Left ventricle myocardium inferior (tissue), 1 donor: ENCODE data around the gene TERB1. TPM values are rescaled to one million over a fixed set of nuclear protein-coding genes. Genes with fewer than 3 reads are reported as not detected.
A peak's percentile ranks its signal among the peaks of the same experiment; 100 is the strongest.

Experiments used
- DNase-seq: peaks from one replicate; pipeline ENCODE4 v3.0.0-alpha.2; 2020
- H3K27ac ChIP-seq: fragments of 200-600 bp; replicated peaks from 2 replicates; pipeline ENCODE4 v1.8.0; 2021
- H3K27me3 ChIP-seq: fragments of 200-600 bp; 2 replicates; pipeline ENCODE4 v1.8.0; 2021; ENCODE audit warnings: low read depth
- H3K36me3 ChIP-seq: fragments of 200-600 bp; 2 replicates; pipeline ENCODE4 v1.8.0; 2021
- H3K4me1 ChIP-seq: fragments of 200-600 bp; 2 replicates; pipeline ENCODE4 v1.8.0; 2021
- H3K4me3 ChIP-seq: fragments of 200-600 bp; 2 replicates; pipeline ENCODE4 v1.8.0; 2021; ENCODE audit warnings: mild to moderate bottlenecking, moderate library complexity
- H3K9me3 ChIP-seq: fragments of 200-600 bp; replicated peaks from 2 replicates; pipeline ENCODE4 v1.8.0; 2021
- intact Hi-C: fragments of 100-400 bp; cut with micrococcal nuclease; formaldehyde crosslinking; loops from one replicate; pipeline ENCODE4 v1.11.0; 2022
- total RNA-seq: library from RNA; stranded (reverse); fragmentation: NEBNext Ultra II Directional; extraction: Animal tissue kit (Norgen Biotek cat#: 25700); gene quantifications from one replicate; pipeline ENCODE4 v1.2.1, GENCODE V29; 2021
- TF ChIP-seq, protein P1 (sequence below): fragments of 200-600 bp; IDR thresholded peaks from 2 replicates; pipeline ENCODE4 v1.8.0; 2021; ENCODE audit warnings: antibody characterized with exemption, mild to moderate bottlenecking, borderline replicate concordance
- donor health status: DM: no; HTN: yes; CAD: no; lungs with severe emphysema.

Gene TERB1
- total RNA-seq, 1 donor from 2014 or later: not detected

DNA sequence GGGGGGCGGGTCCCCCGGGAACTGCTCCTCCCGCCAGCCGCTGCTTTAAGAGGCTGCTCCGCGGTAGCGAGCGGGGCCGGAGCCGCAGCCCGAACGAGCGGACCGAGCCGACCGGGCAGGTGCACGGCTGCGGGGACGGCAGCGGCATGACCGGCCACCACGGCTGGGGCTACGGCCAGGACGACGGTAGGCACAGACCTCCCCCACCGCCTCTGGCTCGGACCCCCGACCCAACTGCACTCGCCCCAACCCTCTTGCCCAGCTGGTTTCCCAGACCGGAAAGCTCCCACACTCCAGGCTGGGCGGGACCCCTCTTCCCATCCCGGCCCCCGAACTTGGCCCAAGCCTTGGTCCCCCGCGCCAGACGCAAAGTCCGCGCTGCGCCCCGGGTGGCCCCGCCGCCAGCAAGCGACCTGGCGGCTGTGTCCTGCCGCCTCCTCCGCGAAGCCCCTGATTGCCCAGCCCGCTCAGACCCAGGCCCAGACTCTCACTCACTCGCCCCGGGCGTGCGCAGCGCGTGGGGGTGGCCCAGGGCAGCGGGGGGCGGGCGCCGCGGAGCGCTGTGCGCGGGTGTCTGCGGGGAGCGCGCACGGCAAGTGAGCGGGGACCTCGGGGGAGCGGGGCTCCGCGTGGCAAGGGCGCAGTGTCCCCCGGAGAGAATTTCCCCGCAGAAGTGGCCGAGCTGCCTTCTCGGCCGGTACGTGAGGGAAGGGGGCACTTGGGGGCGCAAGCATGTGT, 43.1 kb upstream of the TERB1 start, which contains the start of gene CA7:
Gene CA7 (plus strand): TSS at position 73 of the 738 bp plus-strand sequence. CDS start 74 bp downstream, at position 147.
- H3K4me3 ChIP-seq: peak within 1 kb of the TSS; percentile 67
- TF ChIP-seq, protein P1, sequence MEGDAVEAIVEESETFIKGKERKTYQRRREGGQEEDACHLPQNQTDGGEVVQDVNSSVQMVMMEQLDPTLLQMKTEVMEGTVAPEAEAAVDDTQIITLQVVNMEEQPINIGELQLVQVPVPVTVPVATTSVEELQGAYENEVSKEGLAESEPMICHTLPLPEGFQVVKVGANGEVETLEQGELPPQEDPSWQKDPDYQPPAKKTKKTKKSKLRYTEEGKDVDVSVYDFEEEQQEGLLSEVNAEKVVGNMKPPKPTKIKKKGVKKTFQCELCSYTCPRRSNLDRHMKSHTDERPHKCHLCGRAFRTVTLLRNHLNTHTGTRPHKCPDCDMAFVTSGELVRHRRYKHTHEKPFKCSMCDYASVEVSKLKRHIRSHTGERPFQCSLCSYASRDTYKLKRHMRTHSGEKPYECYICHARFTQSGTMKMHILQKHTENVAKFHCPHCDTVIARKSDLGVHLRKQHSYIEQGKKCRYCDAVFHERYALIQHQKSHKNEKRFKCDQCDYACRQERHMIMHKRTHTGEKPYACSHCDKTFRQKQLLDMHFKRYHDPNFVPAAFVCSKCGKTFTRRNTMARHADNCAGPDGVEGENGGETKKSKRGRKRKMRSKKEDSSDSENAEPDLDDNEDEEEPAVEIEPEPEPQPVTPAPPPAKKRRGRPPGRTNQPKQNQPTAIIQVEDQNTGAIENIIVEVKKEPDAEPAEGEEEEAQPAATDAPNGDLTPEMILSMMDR: no peak
- H3K36me3 ChIP-seq: no peaks in the 10 kb centered on the region
- peaks cover 62% of the 10 kb centered on the region for H3K27me3 ChIP-seq
- H3K4me1 ChIP-seq: peaks cover 19% of the 10 kb centered on the region
- no peak within 1 kb of the TSS for H3K27ac ChIP-seq
- DNase-seq: no peak
- intact Hi-C loops: no loop called here
- no peaks in the 10 kb centered on the region for H3K9me3 ChIP-seq

DNA sequence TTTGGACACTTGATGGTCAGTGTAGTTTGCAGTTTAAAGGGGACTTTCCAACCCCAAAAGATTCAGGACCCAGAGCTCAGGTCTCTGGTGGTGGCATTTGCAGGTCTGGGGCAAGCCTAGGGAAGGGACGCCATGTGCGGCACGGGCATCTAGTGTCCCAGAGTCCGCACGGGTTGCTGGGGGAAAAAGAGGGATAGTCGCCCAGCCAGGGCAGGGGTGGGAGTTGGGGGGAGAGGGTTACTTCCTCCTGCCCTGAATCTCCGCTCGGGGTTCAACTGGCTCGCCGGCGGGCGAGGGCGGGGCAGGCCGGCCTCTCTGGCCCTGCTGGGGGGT, 42.6 kb upstream of the TERB1 start:
- Histone ChIP-seq H3K4me1 (peaks cover 19% of the 10 kb centered on the region), H3K27me3 (peaks cover 59% of the 10 kb centered on the region), H3K36me3 (no peaks in the 10 kb centered on the region), H3K27ac (no peak overlapping the region), H3K9me3 (no peaks in the 10 kb centered on the region), H3K4me3 (peak overlapping the region; percentile 67)
- no peak for DNase-seq
- TF ChIP-seq, protein P1: no peak
- intact Hi-C loops: no loop called here

DNA sequence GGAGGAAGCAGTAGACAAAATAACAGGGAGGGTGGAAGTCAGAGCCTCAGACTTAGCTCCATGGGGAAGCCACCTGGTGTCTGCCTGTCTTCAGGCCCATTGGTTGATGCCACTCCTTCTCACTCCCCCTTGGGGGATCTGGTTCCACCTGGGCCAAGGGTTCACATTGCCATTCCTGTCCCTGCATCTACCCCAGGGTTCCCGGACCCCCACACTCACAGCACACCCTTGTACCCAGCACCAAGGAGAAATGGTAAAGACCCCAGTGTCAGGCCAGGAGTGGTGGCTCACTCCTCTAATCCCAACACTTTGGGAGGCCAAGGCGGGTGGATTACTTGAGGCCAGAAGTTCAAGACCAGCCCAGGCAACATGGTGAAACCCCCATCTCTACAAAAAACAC, 41.8 kb upstream of the TERB1 start:
- Histone ChIP-seq H3K4me3 (no peak overlapping the region), H3K27me3 (peaks cover 52% of the 10 kb centered on the region), H3K9me3 (peaks cover 6% of the 10 kb centered on the region), H3K4me1 (peaks cover 19% of the 10 kb centered on the region), H3K36me3 (no peaks in the 10 kb centered on the region), H3K27ac (no peak overlapping the region)
- TF ChIP-seq, protein P1: no peak
- intact Hi-C loops: no loop called here
- no peak for DNase-seq

DNA sequence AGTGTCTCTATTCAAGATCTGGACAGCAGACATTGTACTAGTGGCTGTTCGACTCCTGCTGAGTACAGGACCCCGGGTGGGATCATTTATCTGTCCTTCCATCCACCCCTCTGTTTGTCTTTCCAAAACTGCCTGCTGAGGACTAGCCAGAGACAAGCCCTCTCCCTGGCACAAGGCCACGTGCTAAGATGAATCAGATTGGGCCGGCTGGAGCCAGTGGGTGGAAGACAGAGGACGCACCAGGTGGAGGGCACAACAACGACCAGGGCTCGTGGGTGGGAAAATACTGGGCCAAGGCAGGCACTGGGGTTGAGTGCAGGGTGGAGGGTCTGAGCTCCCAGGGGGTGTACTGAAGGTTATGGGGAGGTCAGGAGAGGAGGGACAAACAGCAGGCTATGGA, 41.4 kb upstream of the TERB1 start:
- no peak for DNase-seq
- H3K27me3 ChIP-seq: peaks cover 48% of the 10 kb centered on the region
- TF ChIP-seq, protein P1: no peak
- no peak overlapping the region for H3K4me3 ChIP-seq
- H3K4me1 ChIP-seq: peaks cover 19% of the 10 kb centered on the region
- intact Hi-C loops: no loop called here
- H3K9me3 ChIP-seq: peaks cover 8% of the 10 kb centered on the region
- H3K27ac ChIP-seq: no peak overlapping the region
- H3K36me3 ChIP-seq: no peaks in the 10 kb centered on the region

DNA sequence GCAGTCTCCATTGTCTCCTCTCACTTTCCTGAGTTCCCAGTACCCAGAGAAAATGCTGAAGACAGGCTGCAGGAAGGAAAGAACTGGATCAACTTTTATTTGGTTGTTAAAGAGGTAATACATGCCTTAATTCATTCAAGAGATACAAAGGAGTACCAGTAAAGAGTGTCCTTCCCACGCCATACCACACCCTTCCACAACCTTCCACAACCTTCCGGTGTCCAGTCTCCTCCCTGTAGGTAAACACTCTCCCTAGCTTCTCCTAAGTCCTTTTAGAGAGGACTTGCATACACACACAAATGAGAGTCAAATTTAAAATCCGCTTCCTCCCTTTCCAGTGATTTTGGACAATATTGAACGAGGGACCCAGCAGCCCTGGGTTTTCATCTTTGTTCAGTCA, 40.0 kb upstream of the TERB1 start:
- intact Hi-C loops: no loop called here
- peaks cover 39% of the 10 kb centered on the region for H3K27me3 ChIP-seq
- H3K36me3 ChIP-seq: no peaks in the 10 kb centered on the region
- no peak for DNase-seq
- H3K27ac ChIP-seq: no peak overlapping the region
- H3K4me1 ChIP-seq: peaks cover 19% of the 10 kb centered on the region
- H3K9me3 ChIP-seq: peaks cover 8% of the 10 kb centered on the region
- TF ChIP-seq, protein P1: no peak
- no peak overlapping the region for H3K4me3 ChIP-seq
